ENCODE measurements around the gene TMEM150B. TPM values are rescaled to one million over a fixed set of nuclear protein-coding genes. Genes with fewer than 3 reads are reported as not detected.

Gene TMEM150B
- total and polyA plus RNA-seq, 2 of the 13 experiments (the other 11 are each of a cell fraction or from before 2014, with no cell fraction given): 1.3 to 1.8 TPM

- no peak for TF ChIP-seq ZNF83 (CRISPR knock-in tag; IDR thresholded peaks at IDR 0.05; ENCODE audit: borderline replicate concordance)
- peak; percentile 24; the same call in 1 of the 2 replicates for TF ChIP-seq DMAP1 (CRISPR knock-in tag; IDR thresholded peaks at IDR 0.05)
- TF ChIP-seq FOSL1 (CRISPR knock-in tag; IDR thresholded peaks at IDR 0.05; ENCODE audit: borderline replicate concordance): no peak
- TF ChIP-seq AGO2 (optimal IDR thresholded peaks at IDR 0.05; ENCODE audit: low read depth, low read length): no peak
- no peak for TF ChIP-seq CENPX (CRISPR knock-in tag; IDR thresholded peaks at IDR 0.05)
- no peak for TF ChIP-seq SRSF4 (IDR thresholded peaks at IDR 0.05; ENCODE audit: low read depth, low read length, poor library complexity, severe bottlenecking)
- TF ChIP-seq TARDBP (CRISPR knock-in tag; IDR thresholded peaks at IDR 0.05): peak; percentile 61; the same call in 1 of the 2 replicates
- no peak for TF ChIP-seq ZNF775 (CRISPR knock-in tag; IDR thresholded peaks at IDR 0.05; ENCODE audit: borderline replicate concordance)
- no peak for TF ChIP-seq ZNF234 (CRISPR knock-in tag; conservative IDR thresholded peaks at IDR 0.05)
- TF ChIP-seq ZFP90 (CRISPR knock-in tag; IDR thresholded peaks at IDR 0.05; ENCODE audit: borderline replicate concordance): no peak
- TF ChIP-seq ARNT (IDR thresholded peaks at IDR 0.05): no peak
- no peak for TF ChIP-seq E2F2 (CRISPR knock-in tag; IDR thresholded peaks at IDR 0.05; ENCODE audit: borderline replicate concordance)
- TF ChIP-seq ZNF12 (CRISPR knock-in tag; IDR thresholded peaks at IDR 0.05): peak; percentile 27; the same call in 1 of the 2 replicates
- peak; percentile 46; the same call in 1 of the 2 replicates for TF ChIP-seq BHLHE40 (IDR thresholded peaks at IDR 0.05; ENCODE audit: low read length)
- no peak for TF ChIP-seq ZBTB10 (CRISPR knock-in tag; IDR thresholded peaks at IDR 0.05; ENCODE audit: borderline replicate concordance)
- TF ChIP-seq PPARG (CRISPR knock-in tag; conservative IDR thresholded peaks at IDR 0.05): no peak
- TF ChIP-seq TIGD3 (CRISPR knock-in tag; IDR thresholded peaks at IDR 0.05; ENCODE audit: borderline replicate concordance): no peak
- TF ChIP-seq JDP2 (CRISPR knock-in tag; IDR thresholded peaks at IDR 0.05; ENCODE audit: borderline replicate concordance): no peak
- no peak for TF ChIP-seq ZKSCAN8 (CRISPR knock-in tag; IDR thresholded peaks at IDR 0.05; ENCODE audit: borderline replicate concordance)
- TF ChIP-seq NR0B2 (CRISPR knock-in tag; IDR thresholded peaks at IDR 0.05): peak; percentile 91
- TF ChIP-seq MAFG (CRISPR knock-in tag; IDR thresholded peaks at IDR 0.05): no peak
Measured at GRCh38 chr19:55279770-55280643, 45.1 kb downstream of the TMEM150B start, which contains the start of gene HSPBP1 (continued).

Data from HepG2 (cell line).